ENCODE measurements around the gene GZF1. TPM values are rescaled to one million over a fixed set of nuclear protein-coding genes. Genes with fewer than 3 reads are reported as not detected.

GZF1 gene

Small RNA genes lying within 50 kb of the gene (small RNA-seq; reads per million reads assigned to genes)
- not detected for gene RNA5SP479 (ENCODE audit: low read depth)

Data from mesenchymal stem cell (in vitro differentiated cells and primary cell).